HG03442 (cell line): ENCODE results near the gene ARID2.

Experiments
- ATAC-seq: cut with Tn5 transposase; IDR thresholded peaks from one replicate; pipeline ENCODE4 v1.9.1; 2021; ENCODE audit warnings: mild to moderate bottlenecking, moderate library complexity; ENCODE audit not compliant: unreplicated experiment

ARID2 gene

GRCh38 chr12:45760333-45760732 lies 30.8 kb downstream of the ARID2 start:
- ATAC-seq: no peak

DNA sequence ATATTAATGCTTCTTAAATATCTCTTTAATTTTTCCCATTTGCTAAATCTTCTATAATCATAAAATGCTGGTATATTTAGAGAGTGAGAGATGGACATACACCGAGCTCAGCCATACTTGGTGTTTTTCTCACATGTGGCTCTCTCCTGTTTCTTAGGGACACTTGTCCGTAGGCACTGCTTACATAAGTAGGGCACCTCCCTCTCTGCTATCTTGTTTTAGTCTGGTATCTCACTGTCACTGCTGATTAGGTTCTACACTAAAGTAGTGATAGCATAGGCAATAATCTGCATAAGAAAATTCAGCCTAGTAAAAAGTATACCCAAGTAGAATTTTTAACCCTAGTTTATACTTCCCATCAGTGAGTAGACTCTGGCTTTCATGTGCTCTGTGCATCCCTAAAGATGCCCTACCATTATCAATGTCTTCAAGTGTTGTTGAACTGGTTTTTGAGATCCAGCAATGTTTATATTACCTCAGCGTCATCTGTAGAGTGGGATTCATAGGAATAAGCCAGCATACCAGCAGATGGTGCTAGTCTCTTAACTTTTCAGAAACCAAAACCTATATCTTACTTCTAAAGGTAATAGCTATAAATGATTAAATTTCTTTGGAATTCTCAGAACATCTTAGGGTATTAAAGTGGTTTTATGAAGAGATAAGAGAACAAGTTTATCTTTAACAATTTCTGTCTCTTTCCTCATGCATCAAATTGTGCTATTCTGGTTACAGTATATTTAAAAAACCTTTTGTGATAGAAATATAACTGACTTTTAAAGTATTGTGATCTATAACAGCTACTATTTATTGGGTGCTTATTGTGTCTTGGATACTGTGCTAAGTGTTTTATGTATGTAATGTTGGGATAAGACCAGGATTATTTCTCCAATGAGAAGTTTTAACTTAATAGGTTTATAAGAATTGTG lies 32.9 kb downstream of the ARID2 start:
- no peak for ATAC-seq

DNA sequence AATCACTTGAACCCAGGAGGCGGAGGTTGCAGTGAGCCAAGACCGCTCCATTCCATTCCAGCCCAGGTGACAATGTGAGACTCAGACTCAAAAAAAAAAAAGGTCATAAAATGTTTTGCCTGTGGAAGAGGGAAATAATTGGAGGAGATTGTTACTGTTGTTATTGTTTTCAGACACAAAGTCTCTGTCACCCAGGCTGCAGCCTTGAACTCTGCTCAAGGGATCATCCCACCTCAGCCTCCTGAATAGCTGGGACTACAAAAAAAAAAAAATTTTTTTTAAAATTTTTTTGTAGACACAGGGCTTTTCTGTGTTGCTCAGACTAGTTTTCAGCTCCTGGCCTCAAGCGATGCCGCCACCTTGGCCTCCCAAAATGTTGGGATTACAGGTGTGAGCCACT lies 33.9 kb downstream of the ARID2 start:
- ATAC-seq: no peak

DNA sequence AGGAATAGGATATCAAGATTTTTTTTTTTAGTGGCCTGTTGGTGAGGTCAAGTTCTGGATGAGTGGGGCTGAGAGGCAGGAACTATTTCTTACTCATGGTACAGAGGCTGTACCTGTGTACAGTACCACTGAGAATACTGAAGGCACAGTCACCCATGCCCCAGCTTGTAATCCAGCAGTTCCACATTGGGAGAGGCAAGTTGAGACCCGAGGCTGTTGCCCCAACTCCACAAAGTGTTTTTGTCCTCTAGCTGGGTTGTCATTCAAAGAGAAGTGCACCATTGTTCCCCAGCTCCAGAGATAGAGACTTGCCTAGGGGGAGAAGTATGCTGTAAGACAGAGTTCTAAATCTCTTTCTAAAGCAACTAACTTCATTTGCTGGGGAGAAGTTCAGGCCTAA lies 38.7 kb downstream of the ARID2 start:
- ATAC-seq: no peak

DNA sequence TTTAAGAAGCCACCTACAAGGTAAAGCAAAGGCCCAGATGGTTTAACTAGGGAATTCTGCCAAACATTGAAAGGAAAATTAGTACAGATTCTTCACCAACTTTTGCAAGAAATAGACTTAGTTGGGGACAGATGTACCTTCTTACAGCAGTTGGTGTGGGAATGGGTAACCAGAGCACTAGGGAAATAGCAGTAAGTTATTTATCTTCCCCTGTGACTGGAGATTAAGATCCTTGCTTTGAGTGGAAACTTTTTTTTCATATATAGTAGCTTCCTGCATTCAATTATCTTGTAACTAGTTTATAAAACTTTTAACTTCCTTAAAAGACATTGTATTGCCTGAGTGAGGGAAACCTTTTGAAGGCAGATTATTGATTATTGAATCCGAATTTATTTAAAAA lies 44.2 kb downstream of the ARID2 start:
- no peak for ATAC-seq

- ATAC-seq: no peak
Measured at GRCh38 chr12:45774508-45775162, 45.1 kb downstream of the ARID2 start.

- no peak for ATAC-seq
Measured at GRCh38 chr12:45775465-45775864, 46.0 kb downstream of the ARID2 start.

DNA sequence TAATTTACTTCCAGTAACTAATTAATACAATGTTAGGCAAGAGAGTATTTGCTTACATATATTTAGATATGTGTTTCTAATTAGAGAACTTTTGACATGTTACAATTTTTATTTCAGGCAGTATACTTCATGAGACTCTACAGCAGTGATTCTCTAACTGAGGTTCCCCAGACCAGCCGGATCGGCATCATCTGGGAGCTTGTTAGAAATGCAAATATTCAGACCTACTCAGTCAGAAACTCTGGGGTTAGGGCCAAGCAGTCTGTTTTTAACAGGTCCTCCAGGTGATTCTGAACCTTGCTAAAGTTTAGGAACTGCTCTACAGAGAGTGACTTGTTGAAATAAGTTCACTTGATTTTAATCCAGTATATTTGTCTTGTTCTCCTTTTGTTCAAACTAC lies 46.5 kb downstream of the ARID2 start:
- no peak for ATAC-seq

DNA sequence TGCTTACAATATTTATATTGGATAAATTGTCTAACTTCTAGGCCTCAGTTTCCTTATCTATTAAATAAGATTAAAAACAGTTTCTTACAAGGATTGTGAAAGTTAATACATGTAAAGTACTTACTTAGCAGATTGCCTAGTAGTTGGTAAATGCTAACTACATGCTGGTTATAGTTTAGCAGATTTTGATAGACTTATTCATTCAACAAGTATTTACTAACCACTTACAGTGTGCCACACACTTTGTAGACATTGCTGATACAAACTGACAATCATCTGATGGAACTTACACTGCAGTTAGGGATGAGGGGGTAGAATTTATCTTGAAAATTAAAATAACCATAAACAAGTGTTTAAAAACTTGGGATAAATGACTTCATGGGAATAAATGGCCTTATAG lies 50.4 kb downstream of the ARID2 start:
- no peak for ATAC-seq

- no peak for ATAC-seq
Measured at GRCh38 chr12:45781080-45781479, 51.6 kb downstream of the ARID2 start.

- no peak for ATAC-seq
Measured at GRCh38 chr12:45785315-45785714, 55.8 kb downstream of the ARID2 start.

DNA sequence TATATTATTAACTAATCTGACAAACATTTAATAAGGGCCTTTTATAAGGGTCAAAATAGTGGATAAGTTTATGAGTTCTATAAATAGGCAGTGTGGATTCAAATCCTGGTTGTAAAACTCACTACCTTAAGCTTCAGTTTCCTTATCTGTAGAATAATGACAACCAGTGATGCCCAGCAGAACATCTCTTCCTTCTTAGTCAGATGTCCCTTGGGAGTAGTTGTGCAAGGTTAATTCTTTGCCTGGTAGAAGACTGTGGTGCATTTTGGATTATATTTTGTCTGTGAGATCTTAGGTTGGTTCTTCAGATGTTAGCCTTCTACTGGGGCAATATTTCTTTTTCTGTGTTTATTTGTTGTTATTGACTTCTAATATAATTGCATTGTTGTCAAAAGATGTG lies 59.5 kb downstream of the ARID2 start:
- ATAC-seq: no peak

DNA sequence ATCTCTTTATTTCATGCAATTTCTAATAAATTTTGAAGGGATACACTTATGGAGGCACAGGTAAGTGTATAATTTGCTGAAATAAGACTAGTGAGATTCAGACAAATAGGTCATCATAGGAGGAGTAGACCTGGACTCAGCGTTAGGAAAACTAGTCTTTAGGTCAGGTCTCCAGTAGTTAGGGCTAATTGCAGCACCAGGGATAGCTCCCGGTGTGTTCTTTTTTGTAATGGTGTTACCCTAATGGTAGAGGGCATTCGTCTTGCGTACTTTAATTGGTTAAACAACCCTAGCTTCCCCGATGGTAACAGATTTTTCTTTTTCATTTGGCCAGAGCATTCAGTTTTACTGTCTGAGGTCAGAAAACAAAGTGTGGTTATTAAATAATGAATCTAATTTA lies 64.9 kb downstream of the ARID2 start:
- no peak for ATAC-seq

GRCh38 chr12:45801625-45802024 lies 72.1 kb downstream of the ARID2 start:
- no peak for ATAC-seq

DNA sequence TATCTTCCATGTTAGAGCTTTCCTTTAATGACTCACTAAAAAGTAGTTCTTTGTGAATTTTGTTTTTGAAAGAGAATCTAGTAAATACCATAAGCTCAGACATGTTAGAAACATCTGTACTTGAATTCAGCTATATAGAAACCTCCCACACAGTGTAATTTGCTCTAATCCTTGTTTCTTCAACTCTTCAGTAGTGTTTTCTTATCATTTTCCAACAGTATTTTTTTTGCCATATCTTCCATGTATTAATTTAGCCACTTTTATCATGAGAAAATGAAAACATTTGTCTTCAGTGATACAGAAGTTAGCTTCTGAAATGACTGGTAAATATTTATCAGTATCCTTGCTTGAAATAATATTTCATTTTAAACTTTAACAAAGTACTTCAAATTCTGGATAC lies 73.6 kb downstream of the ARID2 start:
- no peak for ATAC-seq

- ATAC-seq: no peak
Measured at GRCh38 chr12:45816652-45817051, 87.1 kb downstream of the ARID2 start.

GRCh38 chr12:45827974-45828373 lies 98.5 kb downstream of the ARID2 start:
- ATAC-seq: no peak

GRCh38 chr12:45828402-45828801 lies 98.9 kb downstream of the ARID2 start:
- ATAC-seq: peak; percentile 61

GRCh38 chr12:45831590-45831989 lies 102.1 kb downstream of the ARID2 start:
- no peak for ATAC-seq

GRCh38 chr12:45833401-45833800 lies 103.9 kb downstream of the ARID2 start:
- ATAC-seq: no peak

GRCh38 chr12:45834809-45835208 lies 105.3 kb downstream of the ARID2 start:
- no peak for ATAC-seq

DNA sequence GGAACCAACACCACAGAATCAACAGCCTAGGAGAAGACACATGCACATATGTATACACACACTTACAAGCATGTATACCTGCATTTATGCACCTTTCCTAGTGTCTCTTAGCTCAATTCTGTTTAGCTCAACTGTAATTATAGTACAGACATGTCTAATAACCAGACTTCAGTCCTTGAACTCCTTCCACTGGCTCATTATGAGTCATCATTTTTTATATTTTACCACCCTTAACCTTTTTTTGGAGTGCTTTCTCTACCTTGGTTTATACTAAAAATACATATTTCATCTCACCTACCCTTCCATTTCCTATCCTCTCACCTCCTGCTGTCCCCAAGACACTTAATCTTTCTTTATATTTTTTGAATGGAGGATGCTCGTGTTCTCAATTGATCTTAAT lies 110.4 kb downstream of the ARID2 start:
- no peak for ATAC-seq
